Brain microvascular endothelial cell (primary cell): Measurements from ENCODE around the gene PWWP2B.

Experiments
- DNase-seq: peaks from one replicate; pipeline ENCODE4 v3.0.0-alpha.2; 2020
- H3K27ac ChIP-seq: fragments of 250-450 bp; sonication (Bioruptor Pico); 2 replicates; pipeline ENCODE4 v1.5.1; 2020; ENCODE audit warnings: mild to moderate bottlenecking, moderate library complexity
- H3K27me3 ChIP-seq: fragments of 250-450 bp; sonication (Bioruptor Pico); replicated peaks from 2 replicates; pipeline ENCODE4 v1.5.1; 2020; ENCODE audit warnings: mild to moderate bottlenecking
- H3K36me3 ChIP-seq: fragments of 250-450 bp; sonication (Bioruptor Pico); replicated peaks from 2 replicates; pipeline ENCODE4 v1.5.1; 2020; ENCODE audit warnings: mild to moderate bottlenecking
- H3K4me3 ChIP-seq: 2 replicates; pipeline ENCODE4 v1.5.1; 2011; ENCODE audit warnings: low read depth, mild to moderate bottlenecking, control low read depth, low read length, moderate library complexity
- in situ Hi-C: cut with HindIII; loops from 2 replicates; pipeline ENCODE4 v1.10.0; 2017; ENCODE audit warnings: low sequenced_read_pairs, low pct_ligation_motif_present
- TF ChIP-seq, protein P1 (sequence below): IDR thresholded peaks from 2 replicates; pipeline ENCODE4 v1.5.1; 2011; ENCODE audit warnings: low read depth, mild to moderate bottlenecking, moderate library complexity, low read length, control low read depth, inconsistent platforms; ENCODE audit errors: missing control alignments

PWWP2B gene

DNA sequence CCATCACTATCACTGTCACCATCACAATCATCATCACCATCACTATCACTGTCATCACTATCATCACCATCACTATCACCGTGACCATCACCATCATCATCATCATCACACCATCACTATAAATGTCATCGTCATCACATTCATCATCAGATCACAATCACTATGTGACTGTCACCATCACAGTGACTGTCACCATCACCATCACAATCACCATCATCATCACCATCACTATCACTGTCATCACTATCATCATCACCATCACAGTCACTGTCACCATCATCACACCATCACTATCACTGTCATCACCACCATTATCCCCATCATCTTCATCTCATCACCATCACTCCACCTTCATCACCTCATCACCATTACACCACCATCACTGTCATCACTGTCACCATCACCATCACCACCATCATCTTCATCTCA, 31.0 kb downstream of the PWWP2B start:
- Histone ChIP-seq H3K27ac (no peak overlapping the region), H3K36me3 (no peaks in the 10 kb centered on the region), H3K27me3 (no peaks in the 10 kb centered on the region), H3K4me3 (no peak overlapping the region)
- DNase-seq, result no peak
- TF ChIP-seq, protein P1, sequence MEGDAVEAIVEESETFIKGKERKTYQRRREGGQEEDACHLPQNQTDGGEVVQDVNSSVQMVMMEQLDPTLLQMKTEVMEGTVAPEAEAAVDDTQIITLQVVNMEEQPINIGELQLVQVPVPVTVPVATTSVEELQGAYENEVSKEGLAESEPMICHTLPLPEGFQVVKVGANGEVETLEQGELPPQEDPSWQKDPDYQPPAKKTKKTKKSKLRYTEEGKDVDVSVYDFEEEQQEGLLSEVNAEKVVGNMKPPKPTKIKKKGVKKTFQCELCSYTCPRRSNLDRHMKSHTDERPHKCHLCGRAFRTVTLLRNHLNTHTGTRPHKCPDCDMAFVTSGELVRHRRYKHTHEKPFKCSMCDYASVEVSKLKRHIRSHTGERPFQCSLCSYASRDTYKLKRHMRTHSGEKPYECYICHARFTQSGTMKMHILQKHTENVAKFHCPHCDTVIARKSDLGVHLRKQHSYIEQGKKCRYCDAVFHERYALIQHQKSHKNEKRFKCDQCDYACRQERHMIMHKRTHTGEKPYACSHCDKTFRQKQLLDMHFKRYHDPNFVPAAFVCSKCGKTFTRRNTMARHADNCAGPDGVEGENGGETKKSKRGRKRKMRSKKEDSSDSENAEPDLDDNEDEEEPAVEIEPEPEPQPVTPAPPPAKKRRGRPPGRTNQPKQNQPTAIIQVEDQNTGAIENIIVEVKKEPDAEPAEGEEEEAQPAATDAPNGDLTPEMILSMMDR, result no peak
- in situ Hi-C loops, result no loop called here

DNA sequence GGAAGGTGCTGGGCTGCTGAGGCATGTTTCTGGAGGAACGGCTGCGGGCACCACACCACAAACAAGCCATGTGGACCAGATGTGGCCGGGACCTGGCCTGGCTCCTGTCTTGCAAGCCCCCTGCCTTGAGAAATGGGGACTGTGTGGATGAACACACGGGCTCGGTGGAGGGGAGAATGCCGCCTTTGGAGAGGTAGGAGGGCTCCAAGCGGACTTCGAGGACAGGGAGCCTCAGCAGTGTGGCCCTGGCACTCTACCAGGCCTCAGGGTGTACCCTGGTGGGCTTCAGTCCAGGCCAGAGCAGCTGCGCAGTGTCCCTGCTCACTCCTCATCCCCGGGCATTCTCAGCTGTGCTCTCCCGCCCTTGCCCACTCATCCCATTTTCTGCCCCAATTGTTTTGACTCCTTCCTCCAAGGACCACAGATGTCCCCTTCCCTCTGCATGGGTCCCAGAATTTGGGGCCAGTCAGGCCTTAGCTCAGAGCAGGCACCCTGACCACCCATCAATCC, 31.5 kb downstream of the PWWP2B start:
- no peak overlapping the region for H3K4me3 ChIP-seq
- DNase-seq, result no peak
- in situ Hi-C loops, result no loop called here
- no peaks in the 10 kb centered on the region for H3K36me3 ChIP-seq
- H3K27ac ChIP-seq, result no peak overlapping the region
- no peaks in the 10 kb centered on the region for H3K27me3 ChIP-seq
- TF ChIP-seq, protein P1, result no peak

DNA sequence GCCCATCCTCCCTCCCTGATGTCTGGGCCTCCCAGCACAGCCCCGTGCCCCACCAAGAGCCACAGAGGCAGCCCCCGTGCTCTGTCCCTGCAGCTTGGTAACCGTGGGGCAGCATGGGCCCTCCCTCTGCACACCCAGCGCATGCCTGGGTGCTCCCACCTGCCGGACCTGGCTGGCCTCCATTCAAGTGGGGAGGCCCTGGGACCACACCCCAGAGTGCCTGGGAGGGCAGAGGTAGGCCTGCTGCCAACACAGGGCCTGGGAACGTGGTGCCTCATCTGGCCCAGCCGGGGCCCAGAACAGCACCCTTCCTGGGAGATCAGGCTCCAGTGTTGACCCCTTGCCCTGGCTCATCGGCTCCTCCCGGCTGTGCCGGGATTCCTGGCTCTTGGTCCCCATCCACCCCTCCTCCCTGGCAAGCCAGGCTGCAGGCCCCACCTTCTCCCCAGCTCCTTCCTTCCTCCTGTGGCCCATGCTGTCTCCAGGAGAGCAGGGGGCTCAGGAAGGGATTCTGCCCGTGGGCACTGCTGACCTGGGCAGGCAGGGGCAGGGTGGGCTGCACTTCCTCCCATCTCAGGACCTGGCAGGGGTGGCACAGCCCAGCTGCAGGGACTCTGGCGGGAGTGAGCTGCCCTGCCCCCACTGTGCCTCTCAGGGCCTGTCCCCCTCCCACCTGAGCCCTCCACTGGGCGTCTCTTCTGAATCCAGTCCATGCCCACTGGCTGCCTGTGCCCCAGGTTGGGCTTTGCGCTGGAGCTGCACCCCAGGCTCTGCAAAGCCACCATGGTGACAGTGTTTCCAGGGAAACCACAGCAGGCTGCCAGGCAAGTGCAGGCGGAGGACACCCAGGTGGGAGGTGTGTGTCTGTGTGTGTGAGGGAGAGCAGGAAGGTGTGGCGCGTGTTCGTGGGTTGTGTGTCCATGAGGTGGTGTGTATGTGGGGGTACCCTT, 32.6 kb downstream of the PWWP2B start:
- no peak for DNase-seq
- no peak overlapping the region for H3K4me3 ChIP-seq
- H3K27ac ChIP-seq, result no peak overlapping the region
- in situ Hi-C loops, result no loop called here
- TF ChIP-seq, protein P1, result no peak
- H3K36me3 ChIP-seq, result no peaks in the 10 kb centered on the region
- H3K27me3 ChIP-seq, result no peaks in the 10 kb centered on the region

DNA sequence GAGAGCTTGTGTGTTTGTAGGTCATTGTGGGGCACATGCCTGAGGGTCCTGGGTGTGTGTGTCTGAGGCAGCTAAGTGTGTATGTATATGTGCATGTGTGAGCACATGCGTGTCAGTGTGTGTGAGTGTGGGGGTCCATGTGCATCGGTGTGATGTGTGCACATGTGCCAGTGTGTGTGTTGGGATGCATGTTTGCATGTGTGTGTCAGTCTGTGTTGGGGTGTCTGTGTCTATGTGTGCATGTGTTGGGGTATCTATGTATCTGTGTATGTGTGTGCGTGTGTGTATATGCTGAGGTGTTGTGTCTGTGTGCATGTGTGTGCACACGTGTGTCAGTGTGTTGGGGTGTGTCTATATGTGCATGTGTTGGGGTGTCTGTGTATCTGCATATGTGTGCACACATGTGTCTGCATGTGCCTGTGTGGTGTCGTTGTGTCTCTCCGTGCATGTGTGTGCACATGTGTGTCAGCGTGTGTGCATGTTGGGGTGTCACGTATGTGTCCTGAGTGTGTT, 33.3 kb downstream of the PWWP2B start:
- in situ Hi-C loops, result no loop called here
- Histone ChIP-seq H3K36me3 (no peaks in the 10 kb centered on the region), H3K27ac (no peak overlapping the region), H3K4me3 (no peak overlapping the region), H3K27me3 (no peaks in the 10 kb centered on the region)
- DNase-seq, result no peak
- TF ChIP-seq, protein P1, result no peak

DNA sequence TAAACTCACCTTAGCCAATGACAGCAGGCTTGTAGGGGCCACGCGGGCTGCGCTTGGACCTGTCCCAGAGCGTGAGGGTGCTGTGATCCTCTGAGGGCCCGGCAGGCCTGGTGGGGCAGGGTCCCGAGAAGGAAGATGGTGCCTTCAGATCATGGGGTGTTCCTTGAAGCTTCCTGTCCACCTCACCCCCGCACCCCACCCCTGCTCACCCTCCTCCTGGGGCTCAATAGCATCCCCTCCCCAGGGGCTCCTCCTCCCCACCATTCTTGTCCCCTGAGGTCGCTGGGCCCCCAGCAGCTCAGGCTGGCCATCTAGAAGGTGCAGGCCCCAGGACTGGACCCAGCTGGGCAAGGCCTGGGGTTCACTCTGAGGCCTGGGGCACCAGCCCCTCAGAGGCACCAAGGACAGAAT, 33.9 kb downstream of the PWWP2B start:
- TF ChIP-seq, protein P1, result no peak
- H3K27me3 ChIP-seq, result no peaks in the 10 kb centered on the region
- H3K36me3 ChIP-seq, result no peaks in the 10 kb centered on the region
- no peak for DNase-seq
- in situ Hi-C loops, result no loop called here
- no peak overlapping the region for H3K27ac ChIP-seq
- no peak overlapping the region for H3K4me3 ChIP-seq
